Ectodermal cell (in vitro differentiated cells): ENCODE results near the gene MARCOL. TPM values are rescaled to one million over a fixed set of nuclear protein-coding genes. Genes with fewer than 3 reads are reported as not detected.

Source experiments
- H3K27ac ChIP-seq: 2 replicates; pipeline ENCODE4 v1.7.0; 2013; ENCODE audit warnings: mild to moderate bottlenecking, low read depth, low read length; ENCODE audit not compliant: insufficient read depth, poor library complexity, severe bottlenecking
- H3K27me3 ChIP-seq: 2 replicates; pipeline ENCODE4 v1.7.0; 2013; ENCODE audit warnings: mild to moderate bottlenecking, low read length; ENCODE audit not compliant: insufficient read depth, control insufficient read depth, poor library complexity, severe bottlenecking
- H3K36me3 ChIP-seq: one replicate; pipeline ENCODE4 v1.7.0; 2013; ENCODE audit warnings: low read length; ENCODE audit not compliant: control insufficient read depth, insufficient read depth
- H3K4me1 ChIP-seq: one replicate; pipeline ENCODE4 v1.7.0; 2013; ENCODE audit warnings: low read length; ENCODE audit not compliant: control insufficient read depth, insufficient read depth
- H3K4me3 ChIP-seq: 2 replicates; pipeline ENCODE4 v1.7.0; 2013; ENCODE audit warnings: low read depth, low read length, control low read depth; ENCODE audit not compliant: insufficient read depth
- H3K9me3 ChIP-seq: 2 replicates; pipeline ENCODE4 v1.7.0; 2013; ENCODE audit warnings: mild to moderate bottlenecking, low read length, moderate library complexity; ENCODE audit not compliant: control insufficient read depth
- WGBS, 2 experiments: methylation state at CpG; one replicate each; pipeline ENCODE4 v1.1.7; 2013; ENCODE audit warnings: missing lambda C conversion rate in 2 of 2; 5-methylcytosine and 5-hydroxymethylcytosine counted together
- polyA plus RNA-seq, 4 experiments: library from polyadenylated mRNA; stranded (reverse); fragments of 50-300 nt; gene quantifications; one replicate each; pipeline ENCODE4 v1.2.3, GENCODE V29; 2013

Gene MARCOL, protein sequence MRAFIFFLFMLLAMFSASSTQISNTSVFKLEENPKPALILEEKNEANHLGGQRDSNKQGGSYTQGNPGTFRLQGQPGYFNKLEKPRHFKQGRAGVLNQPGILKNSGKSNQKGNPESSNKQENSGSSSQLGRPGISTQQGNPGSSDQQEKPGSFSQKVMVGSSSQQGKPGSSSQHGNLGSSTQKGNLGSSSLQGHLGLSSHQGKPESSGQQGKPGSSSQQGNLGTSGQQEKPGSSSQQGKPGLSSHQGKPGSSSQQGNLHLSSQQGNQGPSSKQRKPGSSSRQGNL
- polyA plus RNA-seq (2013, experiment 1 of 4) = not detected
- polyA plus RNA-seq (2013, experiment 2 of 4) = not detected
- polyA plus RNA-seq (2013, experiment 3 of 4) = not detected
- not detected for polyA plus RNA-seq (2013, experiment 4 of 4)

DNA sequence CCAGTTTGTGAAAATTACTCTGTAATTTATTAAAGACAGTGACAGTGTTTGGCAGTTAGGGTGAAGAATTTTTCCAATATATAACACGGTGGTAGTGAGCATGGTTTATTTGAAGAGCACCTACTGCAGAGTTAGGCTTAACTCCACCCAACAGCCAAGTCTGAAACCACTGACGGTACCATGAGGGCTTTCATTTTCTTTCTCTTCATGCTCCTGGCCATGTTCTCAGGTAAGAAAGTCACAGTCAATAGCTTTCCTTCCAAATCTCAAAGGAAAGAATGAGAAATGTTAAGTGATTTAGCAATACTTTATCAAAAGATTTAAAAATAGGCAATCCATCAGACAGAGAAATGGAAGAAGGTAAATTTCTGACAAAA lies at the start of gene MARCOL:
Gene MARCOL (plus strand): TSS at position 108 of the 377 bp plus-strand sequence. CDS start 73 bp downstream, at position 181.
- no peak within 1 kb of the TSS for H3K27ac ChIP-seq
- no peak within 1 kb of the TSS for H3K4me3 ChIP-seq
- H3K27me3 ChIP-seq = no peaks in the 10 kb centered on the region
- no peaks in the 10 kb centered on the region for H3K4me1 ChIP-seq
- H3K36me3 ChIP-seq = no peaks in the 10 kb centered on the region
- H3K9me3 ChIP-seq = no peaks in the 10 kb centered on the region
- 96% methylated on average over 2 of the region's 2 CpGs for WGBS, 2 experiments

DNA sequence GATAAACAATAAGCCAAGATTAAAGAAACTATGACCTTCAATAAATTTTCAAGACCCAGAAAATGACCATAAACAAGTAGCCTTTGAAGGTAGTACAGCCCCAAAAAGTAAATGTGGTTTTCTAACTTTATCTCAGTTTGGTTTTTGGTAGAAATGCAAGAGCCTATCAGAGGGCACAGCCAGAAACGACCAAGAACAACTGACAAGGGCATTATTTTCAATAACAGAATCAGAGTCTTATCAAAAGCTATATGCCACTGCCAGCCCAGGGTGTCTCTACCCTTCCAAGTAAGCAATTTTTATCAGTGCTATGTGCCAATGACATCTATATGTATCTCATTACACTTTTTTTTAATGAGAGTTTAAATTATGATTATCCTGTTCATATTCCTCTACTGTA lies 47.3 kb upstream of the MARCOL start:
- H3K27ac ChIP-seq = no peak overlapping the region
- H3K27me3 ChIP-seq = no peaks in the 10 kb centered on the region
- H3K4me1 ChIP-seq = no peaks in the 10 kb centered on the region
- no peaks in the 10 kb centered on the region for H3K36me3 ChIP-seq
- no peak overlapping the region for H3K4me3 ChIP-seq
- WGBS, 2 experiments = 80 to 88% methylated on average over 1 of the region's 1 CpG
- no peaks in the 10 kb centered on the region for H3K9me3 ChIP-seq

DNA sequence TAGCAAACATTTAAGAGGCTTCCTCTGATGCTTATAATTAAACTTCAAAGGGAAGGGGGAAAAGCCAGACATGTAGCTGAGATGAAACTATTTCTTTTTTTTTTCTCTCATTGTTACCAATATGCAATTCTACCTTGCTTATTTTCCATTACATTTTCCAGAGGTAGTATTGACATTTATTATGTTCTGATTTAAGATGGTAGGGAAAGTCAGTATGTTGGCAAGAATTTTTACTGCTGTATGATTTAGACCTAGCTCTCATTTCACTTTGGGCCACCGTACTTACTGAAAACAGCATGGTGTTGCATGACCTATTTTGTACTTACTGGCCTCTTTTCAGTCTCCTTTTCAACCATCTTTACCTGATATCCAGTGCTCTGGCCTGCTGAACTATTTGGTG lies 45.1 kb upstream of the MARCOL start:
- H3K4me1 ChIP-seq = no peaks in the 10 kb centered on the region
- WGBS, 2 experiments = 95% methylated on average over 1 of the region's 1 CpG
- no peaks in the 10 kb centered on the region for H3K9me3 ChIP-seq
- H3K27ac ChIP-seq = no peak overlapping the region
- H3K36me3 ChIP-seq = no peaks in the 10 kb centered on the region
- no peak overlapping the region for H3K4me3 ChIP-seq
- H3K27me3 ChIP-seq = no peaks in the 10 kb centered on the region

DNA sequence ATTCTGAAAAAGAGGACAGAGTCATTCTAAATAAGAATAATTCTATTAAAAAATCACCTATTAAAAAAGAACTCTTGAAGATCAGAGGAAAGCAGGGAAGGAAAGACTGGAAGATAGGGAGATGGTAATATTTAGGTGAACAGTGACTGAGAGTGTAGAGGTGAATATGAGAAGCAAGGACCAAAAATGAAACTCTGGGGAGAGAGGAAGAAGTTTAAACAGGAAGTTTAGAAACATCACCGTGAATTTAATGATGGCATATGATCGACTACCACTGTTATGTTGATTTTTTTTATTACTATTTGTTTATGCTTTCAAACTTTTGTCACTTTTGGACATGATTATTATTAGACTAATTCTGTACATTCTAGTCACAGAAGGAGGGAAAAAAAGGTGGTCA lies 37.2 kb upstream of the MARCOL start:
- Histone ChIP-seq H3K4me3 (no peak overlapping the region), H3K27me3 (no peaks in the 10 kb centered on the region), H3K27ac (no peak overlapping the region), H3K36me3 (no peaks in the 10 kb centered on the region), H3K9me3 (no peaks in the 10 kb centered on the region), H3K4me1 (no peaks in the 10 kb centered on the region)
- whole genome bisulfite sequencing, 2 experiments = 91 to 94% methylated on average over 1 to 2 of the region's 2 CpGs

DNA sequence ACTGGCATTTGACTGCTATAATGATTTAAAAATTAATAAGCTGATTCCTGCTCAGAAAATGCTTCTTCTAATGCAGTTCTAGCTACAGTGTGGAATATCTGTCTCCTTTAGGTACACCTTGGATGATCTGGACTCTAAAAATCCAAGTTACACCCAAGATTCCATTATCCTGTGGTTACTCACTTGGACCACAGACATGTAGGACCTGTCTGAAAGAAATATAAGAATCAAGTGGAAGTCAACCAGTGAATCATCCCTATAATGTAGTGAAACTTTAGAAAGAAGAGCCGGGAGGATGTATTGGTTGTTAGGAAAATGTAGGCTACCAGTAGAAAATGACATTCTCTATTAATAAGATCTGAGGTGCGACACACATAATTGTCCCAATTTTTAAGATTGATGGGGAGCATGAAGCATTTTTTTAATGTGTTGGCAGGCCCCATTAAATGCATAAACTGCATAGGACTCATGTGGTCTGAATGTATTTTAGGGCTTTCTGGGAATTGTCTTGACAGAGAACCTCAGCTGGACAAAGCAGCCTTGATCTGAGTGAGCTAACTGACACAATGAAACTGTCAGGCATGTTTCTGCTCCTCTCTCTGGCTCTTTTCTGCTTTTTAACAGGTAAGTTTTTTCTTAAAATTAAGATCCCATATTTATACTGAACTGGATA lies 35.7 kb upstream of the MARCOL start, which contains the start of gene SPINK6:
Gene SPINK6 (plus strand): TSS at position 512 of the 673 bp plus-strand sequence. CDS start 55 bp downstream, at position 567.
- H3K4me1 ChIP-seq = no peaks in the 10 kb centered on the region
- no peak within 1 kb of the TSS for H3K27ac ChIP-seq
- no peaks in the 10 kb centered on the region for H3K27me3 ChIP-seq
- no peak within 1 kb of the TSS for H3K4me3 ChIP-seq
- no peaks in the 10 kb centered on the region for H3K36me3 ChIP-seq
- H3K9me3 ChIP-seq = no peaks in the 10 kb centered on the region
- 90 to 92% methylated on average over 2 of the region's 2 CpGs for WGBS, 2 experiments

DNA sequence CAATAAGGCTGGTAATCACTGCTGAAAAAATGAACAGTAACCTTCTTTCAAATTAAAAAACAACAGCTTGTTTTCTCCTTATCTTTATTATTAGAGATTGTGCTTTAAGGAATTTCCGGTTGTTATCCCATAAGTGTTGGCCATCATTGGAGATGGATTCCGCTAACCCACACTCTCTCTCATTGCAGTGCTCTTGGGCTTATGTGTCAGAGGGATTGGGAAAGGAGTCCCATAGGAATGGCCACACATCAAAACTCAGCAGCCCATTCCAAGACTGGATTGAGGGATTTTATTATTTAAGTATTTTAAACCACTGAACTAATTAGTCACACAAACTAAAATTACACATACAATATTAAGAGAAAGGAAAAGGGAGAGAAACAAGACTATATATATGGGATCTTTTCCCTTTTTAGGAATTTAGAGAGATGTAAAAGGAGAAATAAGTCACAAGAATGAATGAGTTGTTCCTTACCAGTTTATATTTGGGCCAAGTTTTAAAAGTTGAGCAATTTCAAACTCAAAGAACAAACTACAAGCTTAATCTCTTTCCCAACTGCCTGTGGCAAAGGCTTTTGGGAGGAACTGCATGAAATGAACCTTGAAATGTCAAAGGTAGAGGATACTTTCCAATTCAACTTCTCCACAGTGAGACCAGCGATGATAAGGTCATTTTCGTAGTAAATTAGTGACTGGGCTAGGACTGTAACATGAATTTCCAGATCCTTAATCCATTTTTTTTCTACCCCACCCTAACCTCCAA lies 33.1 kb upstream of the MARCOL start:
- no peaks in the 10 kb centered on the region for H3K9me3 ChIP-seq
- H3K4me3 ChIP-seq = no peak overlapping the region
- no peaks in the 10 kb centered on the region for H3K27me3 ChIP-seq
- 92 to 96% methylated on average over 4 of the region's 4 CpGs for WGBS, 2 experiments
- H3K27ac ChIP-seq = no peak overlapping the region
- no peaks in the 10 kb centered on the region for H3K36me3 ChIP-seq
- no peaks in the 10 kb centered on the region for H3K4me1 ChIP-seq

DNA sequence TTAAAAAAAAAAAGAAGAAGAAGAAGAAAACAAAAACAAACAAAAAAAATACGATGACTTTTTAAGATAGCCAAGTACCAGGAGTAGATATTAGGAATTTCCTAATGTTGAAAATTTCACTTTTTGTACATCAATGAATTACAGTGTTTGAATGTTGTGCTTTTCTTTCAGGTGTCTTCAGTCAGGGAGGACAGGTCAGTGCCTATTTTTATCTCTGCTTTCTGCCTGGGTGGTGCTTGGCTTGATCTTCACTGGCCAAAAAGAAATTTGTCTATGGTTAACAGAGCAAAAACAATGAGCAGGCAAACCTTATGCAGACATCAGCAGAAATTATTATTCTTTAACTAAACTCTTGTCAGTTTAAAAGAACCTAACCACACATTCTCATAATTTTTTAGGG lies 32.5 kb upstream of the MARCOL start:
- no peak overlapping the region for H3K4me3 ChIP-seq
- WGBS, 2 experiments = 94% methylated on average over 1 of the region's 1 CpG; no CpG with 5 or more reads in 1 of the 2 experiments
- no peaks in the 10 kb centered on the region for H3K36me3 ChIP-seq
- H3K4me1 ChIP-seq = no peaks in the 10 kb centered on the region
- H3K9me3 ChIP-seq = no peaks in the 10 kb centered on the region
- no peak overlapping the region for H3K27ac ChIP-seq
- no peaks in the 10 kb centered on the region for H3K27me3 ChIP-seq

DNA sequence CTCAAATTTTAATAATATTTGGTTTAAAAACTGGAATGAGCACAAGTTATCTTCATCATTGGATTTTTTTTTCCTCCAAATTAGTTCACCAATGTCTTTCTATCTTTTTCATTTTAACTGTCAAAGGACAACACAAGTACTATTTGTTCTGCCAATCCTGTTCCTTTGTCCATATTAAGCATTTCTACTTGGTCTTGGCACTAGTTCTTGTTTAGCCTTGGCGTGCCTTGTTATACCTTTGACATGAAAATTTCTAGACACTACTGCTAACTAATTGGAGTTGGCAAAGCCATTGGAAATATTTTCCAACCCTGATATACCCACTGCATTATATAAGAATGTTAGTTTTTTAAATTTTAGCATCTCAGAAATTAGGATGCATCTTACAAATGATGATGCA lies 31.7 kb upstream of the MARCOL start:
- Histone ChIP-seq H3K4me1 (no peaks in the 10 kb centered on the region), H3K36me3 (no peaks in the 10 kb centered on the region), H3K9me3 (no peaks in the 10 kb centered on the region), H3K27me3 (no peaks in the 10 kb centered on the region), H3K27ac (no peak overlapping the region), H3K4me3 (no peak overlapping the region)
- 90 to 100% methylated on average over 1 of the region's 1 CpG for WGBS, 2 experiments

DNA sequence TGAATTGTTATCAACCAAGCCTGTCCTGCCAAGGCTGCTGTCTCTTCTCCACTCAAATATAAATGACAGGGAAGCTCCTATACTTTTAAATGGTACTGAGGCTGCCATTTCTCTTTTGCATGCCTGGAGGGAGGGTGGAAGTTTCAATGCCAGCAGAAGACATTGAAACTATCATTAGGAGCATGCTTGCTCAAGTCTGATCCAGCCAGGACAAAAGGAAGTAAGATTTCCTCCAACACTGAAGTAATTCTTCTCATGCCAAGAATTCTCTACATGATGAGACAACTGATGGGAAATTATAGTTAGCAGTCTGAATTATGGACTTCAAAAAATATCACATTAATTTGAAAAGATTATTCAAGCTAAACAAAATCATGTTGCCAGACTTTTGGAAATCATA lies 30.1 kb upstream of the MARCOL start:
- Histone ChIP-seq H3K27me3 (no peaks in the 10 kb centered on the region), H3K27ac (no peak overlapping the region), H3K36me3 (no peaks in the 10 kb centered on the region), H3K9me3 (no peaks in the 10 kb centered on the region), H3K4me1 (no peaks in the 10 kb centered on the region), H3K4me3 (no peak overlapping the region)

DNA sequence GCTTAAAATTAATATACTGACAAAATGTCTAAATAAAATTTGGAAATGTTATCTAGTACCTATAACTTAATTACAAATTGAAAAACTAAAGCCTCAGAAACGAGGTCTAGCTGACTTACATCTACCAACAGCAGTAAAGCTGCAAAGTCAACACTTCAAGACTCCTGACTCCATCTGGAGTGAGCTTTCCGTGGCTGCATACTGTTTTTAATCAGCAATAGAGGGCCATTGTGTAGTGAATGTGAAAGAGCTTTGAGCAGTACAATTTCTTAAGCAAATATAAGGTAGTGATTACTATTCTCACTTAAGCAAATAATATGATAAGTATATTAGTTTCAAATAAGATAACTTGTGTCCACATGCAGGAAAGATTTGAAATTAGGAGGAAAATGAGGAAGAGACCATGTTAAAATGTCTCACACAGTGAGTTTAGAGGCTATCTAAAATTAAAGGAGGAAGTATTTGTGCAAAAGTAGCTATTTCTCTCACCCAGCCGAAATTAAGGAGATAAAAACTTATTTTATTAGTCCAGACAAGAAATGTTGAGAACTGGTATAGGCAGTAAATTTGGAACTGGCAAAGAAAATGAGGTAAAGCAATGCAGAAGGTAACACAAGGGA lies 29.1 kb upstream of the MARCOL start:
- Histone ChIP-seq H3K9me3 (no peaks in the 10 kb centered on the region), H3K4me3 (no peak overlapping the region), H3K27me3 (no peaks in the 10 kb centered on the region), H3K27ac (no peak overlapping the region), H3K4me1 (no peaks in the 10 kb centered on the region), H3K36me3 (no peaks in the 10 kb centered on the region)
- WGBS, 2 experiments = 68 to 77% methylated on average over 3 of the region's 3 CpGs
